ENCODE measurements around the gene SSX2IP.

DNA sequence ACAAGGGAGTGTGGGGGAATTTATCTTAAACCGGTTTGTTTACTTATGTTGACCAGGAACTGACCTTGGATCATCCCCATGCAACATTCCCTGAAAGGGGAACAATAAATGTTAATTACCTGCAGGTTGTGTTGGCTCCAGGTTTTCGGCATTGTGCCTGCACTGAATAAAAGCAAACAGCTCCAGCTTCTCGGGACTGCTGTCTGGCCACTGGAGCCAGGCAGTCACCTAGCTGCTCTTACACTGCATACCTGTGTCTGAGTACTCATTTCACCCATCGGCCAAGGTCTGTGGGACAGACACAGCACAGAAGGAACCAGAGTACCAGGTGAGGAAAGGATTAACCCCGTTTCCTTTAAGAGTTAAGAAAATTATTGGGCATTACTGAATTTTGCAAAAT is 83.3 kb downstream of the SSX2IP start:
- TF ChIP-seq, protein P1, sequence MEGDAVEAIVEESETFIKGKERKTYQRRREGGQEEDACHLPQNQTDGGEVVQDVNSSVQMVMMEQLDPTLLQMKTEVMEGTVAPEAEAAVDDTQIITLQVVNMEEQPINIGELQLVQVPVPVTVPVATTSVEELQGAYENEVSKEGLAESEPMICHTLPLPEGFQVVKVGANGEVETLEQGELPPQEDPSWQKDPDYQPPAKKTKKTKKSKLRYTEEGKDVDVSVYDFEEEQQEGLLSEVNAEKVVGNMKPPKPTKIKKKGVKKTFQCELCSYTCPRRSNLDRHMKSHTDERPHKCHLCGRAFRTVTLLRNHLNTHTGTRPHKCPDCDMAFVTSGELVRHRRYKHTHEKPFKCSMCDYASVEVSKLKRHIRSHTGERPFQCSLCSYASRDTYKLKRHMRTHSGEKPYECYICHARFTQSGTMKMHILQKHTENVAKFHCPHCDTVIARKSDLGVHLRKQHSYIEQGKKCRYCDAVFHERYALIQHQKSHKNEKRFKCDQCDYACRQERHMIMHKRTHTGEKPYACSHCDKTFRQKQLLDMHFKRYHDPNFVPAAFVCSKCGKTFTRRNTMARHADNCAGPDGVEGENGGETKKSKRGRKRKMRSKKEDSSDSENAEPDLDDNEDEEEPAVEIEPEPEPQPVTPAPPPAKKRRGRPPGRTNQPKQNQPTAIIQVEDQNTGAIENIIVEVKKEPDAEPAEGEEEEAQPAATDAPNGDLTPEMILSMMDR (IDR thresholded peaks at IDR 0.05; ENCODE audit: poor library complexity): no peak
- TF ChIP-seq EZH2 (IDR thresholded peaks at IDR 0.05; ENCODE audit: borderline replicate concordance) (no peak), EZH2phosphoT487 (IDR thresholded peaks at IDR 0.05; ENCODE audit: low read depth, severe bottlenecking, unreplicated experiment) (no peak)

Data from hepatocyte (in vitro differentiated cells).